ENCODE measurements around the gene LYST. TPM values are rescaled to one million over a fixed set of nuclear protein-coding genes. Genes with fewer than 3 reads are reported as not detected.
"Not testable (repeated sequence)": the region's sequence is repeated elsewhere in the genome, so short reads cannot be mapped to it uniquely, and the experiment has no call there.

LYST gene
- total and polyA plus RNA-seq, 4 donors = 4.1 to 63.3 (median 26.8) TPM

DNA sequence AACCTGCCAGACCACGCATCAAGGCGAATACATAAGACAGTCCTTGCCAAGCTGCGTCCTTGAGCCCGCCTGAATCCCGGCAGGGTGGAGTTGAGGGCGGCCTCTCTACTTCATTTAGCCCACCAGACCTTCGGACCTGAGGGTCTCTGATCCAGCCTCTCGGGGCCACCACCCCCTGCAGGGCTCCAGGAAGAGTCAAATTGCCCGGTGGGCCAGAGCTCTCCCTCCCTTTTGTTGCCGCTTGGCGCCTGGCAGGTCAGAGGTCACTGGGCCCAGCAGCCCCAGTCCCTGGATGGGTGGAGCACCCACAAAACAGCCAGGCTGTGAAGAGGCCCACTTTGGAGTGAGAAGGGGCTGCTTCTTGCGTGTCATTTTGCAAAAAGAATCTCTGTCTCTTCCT is 226.1 kb downstream of the LYST start:
- 77 to 80% methylated on average over 12 of the region's 12 CpGs for WGBS, 2 donors
- DNase-seq (no peak), ATAC-seq (ENCODE audit: low FRiP score) (no peak)
- H3K27ac ChIP-seq (ENCODE audit: low read depth in 1 of 2, low read length in 2 of 2) = no peak overlapping the region
- intact Hi-C loops (cut with DNase I) = loop anchor here in 1 of 2 donors (10.0 kb wide), 1 partner anchor 56 kb away; no protein-coding TSS in a partner anchor
- no peaks in the 10 kb centered on the region for H3K4me1 ChIP-seq (ENCODE audit: control insufficient read depth in 1 of 2, insufficient read depth in 2 of 2, low read length in 2 of 2)
- no peaks in the 10 kb centered on the region for H3K9me3 ChIP-seq (ENCODE audit: control insufficient read depth, low read length)
- H3K36me3 ChIP-seq (ENCODE audit: control insufficient read depth in 1 of 2, insufficient read depth in 2 of 2, low read length in 1 of 2) = no peaks in the 10 kb centered on the region
- no peaks in the 10 kb centered on the region for H3K27me3 ChIP-seq (ENCODE audit: control insufficient read depth in 1 of 2, insufficient read depth in 2 of 2, low read length in 1 of 2)
- H3K4me3 ChIP-seq (ENCODE audit: low read length in 2 of 2) = no peak overlapping the region

DNA sequence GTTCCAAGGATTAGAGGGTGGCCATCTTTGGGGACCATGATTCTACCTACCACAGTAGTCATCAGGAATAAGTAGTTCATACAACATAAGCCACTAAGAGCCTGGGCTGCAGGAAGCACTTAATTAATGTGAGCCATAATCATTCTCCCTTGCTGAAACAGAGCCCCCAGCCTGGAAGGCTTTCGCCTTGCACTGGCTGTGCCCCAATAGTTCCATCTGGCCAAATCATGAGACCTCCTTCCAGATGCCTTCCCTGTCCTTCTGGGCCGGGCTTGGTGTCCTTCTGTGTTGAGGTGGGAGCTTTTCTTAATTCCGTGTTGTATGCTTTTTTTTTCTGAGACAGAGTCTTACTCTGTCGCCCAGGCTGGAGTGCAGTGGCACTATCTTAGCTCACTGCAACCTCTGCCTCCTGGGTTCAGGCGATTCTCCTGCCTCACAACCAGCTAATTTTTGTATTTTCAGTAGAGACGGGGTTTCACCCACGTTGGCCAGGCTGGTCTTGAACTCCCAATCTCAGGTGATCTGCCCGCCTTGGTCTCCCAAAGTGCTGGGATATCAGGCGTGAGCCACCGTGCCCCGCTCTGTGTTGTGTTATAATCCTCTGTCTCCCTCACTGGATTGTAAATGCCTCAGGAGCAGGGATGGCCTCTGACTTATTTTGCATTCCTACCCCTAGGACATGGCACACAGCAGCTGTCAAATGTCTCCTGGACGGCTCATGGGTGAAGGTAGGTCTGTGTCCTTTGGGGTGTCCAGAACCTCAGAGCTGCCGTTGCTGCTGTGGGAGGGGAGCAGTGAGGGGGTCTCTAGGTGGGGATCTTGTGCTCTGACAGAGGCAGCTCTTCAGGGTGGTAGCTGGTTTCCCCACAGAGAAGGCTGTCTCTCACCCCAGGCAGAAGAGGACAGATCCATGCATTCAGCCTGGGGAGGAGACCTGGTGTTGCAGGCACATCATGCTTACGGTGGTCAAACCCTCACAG is 227.2 kb downstream of the LYST start:
- no peak for DNase-seq

DNA sequence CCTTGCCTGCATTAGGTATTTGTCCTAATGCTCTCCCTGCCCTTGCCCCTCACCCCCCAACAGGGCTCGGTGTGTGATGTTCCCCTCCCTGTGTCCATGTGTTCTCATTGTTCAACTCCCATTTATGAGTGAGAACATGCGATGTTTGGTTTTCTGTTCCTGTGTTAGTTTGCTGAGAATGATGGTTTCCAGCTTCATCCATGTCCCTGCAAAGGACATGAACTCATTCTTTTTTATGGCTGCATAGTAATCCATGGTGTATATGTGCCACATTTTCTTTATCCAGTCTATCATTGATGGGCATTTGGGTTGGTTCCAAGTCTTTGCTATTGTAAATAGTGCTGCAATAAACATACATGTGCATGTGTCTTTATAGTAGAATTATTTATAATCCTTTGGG is 228.1 kb downstream of the LYST start:
- ATAC-seq (ENCODE audit: low FRiP score); H3K27ac ChIP-seq (ENCODE audit: low read depth in 1 of 2, low read length in 2 of 2); H3K27me3 ChIP-seq (ENCODE audit: control insufficient read depth in 1 of 2, insufficient read depth in 2 of 2, low read length in 1 of 2); H3K36me3 ChIP-seq (ENCODE audit: control insufficient read depth in 1 of 2, insufficient read depth in 2 of 2, low read length in 1 of 2); H3K4me3 ChIP-seq (ENCODE audit: low read length in 2 of 2); intact Hi-C loops (cut with DNase I); DNase-seq; H3K9me3 ChIP-seq (ENCODE audit: control insufficient read depth, low read length); H3K4me1 ChIP-seq (ENCODE audit: control insufficient read depth in 1 of 2, insufficient read depth in 2 of 2, low read length in 2 of 2): not testable (repeated sequence)
- 94 to 100% methylated on average over 1 to 2 of the region's 2 CpGs for WGBS, 2 donors

More for the DNA sequence above, 227.2 kb downstream of the LYST start:
- no peaks in the 10 kb centered on the region for H3K27me3 ChIP-seq (ENCODE audit: control insufficient read depth in 1 of 2, insufficient read depth in 2 of 2, low read length in 1 of 2)
- no peak overlapping the region for H3K27ac ChIP-seq (ENCODE audit: low read depth in 1 of 2, low read length in 2 of 2)
- no peak overlapping the region for H3K4me3 ChIP-seq (ENCODE audit: low read length in 2 of 2)
- WGBS, 2 donors = 73 to 84% methylated on average over 14 of the region's 14 CpGs
- intact Hi-C loops (cut with DNase I) = loop anchor here in 1 of 2 donors (10.0 kb wide), 1 partner anchor 55 kb away; no protein-coding TSS in a partner anchor
- no peak for ATAC-seq (ENCODE audit: low FRiP score)
- no peaks in the 10 kb centered on the region for H3K4me1 ChIP-seq (ENCODE audit: control insufficient read depth in 1 of 2, insufficient read depth in 2 of 2, low read length in 2 of 2)
- H3K36me3 ChIP-seq (ENCODE audit: control insufficient read depth in 1 of 2, insufficient read depth in 2 of 2, low read length in 1 of 2) = no peaks in the 10 kb centered on the region
- no peaks in the 10 kb centered on the region for H3K9me3 ChIP-seq (ENCODE audit: control insufficient read depth, low read length)

DNA sequence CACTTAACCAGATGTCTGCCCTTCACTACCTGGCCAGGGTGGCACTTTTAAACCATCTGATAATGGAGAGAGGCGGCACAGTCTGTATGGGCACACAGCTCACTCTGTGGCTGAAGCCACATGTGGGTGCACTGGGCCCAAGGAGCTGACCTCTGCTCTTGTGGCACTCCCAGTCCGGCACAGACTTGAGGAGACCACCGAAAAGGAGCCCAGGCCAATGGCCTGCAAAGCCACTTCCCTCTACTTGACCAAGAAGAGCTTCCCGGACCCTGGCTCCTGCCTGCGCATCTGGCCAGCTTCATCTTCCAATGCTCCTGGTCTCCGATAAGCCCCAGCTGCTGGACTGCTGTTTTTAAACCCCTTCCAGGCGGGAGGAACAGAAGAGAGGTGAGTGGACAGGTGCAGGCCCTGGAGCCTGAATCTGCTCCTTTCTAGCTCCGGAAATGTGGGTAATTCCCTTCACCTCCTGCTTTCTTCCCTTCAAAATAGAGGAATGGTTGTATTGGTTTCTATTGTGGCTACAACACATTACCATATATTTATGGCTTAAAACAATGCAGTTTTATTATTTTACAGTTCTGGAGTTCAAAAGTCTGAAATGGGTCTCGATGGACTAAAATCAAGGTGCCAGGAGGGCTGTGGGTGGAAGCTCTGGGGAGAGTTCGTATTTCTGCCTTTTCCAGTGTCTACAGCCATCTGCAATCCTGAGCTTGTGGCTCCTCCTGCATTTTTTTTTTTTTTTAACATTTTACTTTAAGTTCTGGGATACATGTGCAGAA is 228.8 kb downstream of the LYST start:
- Histone ChIP-seq H3K27ac (ENCODE audit: low read depth in 1 of 2, low read length in 2 of 2) (no peak overlapping the region), H3K4me3 (ENCODE audit: low read length in 2 of 2) (no peak overlapping the region), H3K4me1 (ENCODE audit: control insufficient read depth in 1 of 2, insufficient read depth in 2 of 2, low read length in 2 of 2) (no peaks in the 10 kb centered on the region), H3K9me3 (ENCODE audit: control insufficient read depth, low read length) (no peaks in the 10 kb centered on the region), H3K27me3 (ENCODE audit: control insufficient read depth in 1 of 2, insufficient read depth in 2 of 2, low read length in 1 of 2) (no peaks in the 10 kb centered on the region), H3K36me3 (ENCODE audit: control insufficient read depth in 1 of 2, insufficient read depth in 2 of 2, low read length in 1 of 2) (no peaks in the 10 kb centered on the region)
- DNase-seq = no peak
- no peak for ATAC-seq (ENCODE audit: low FRiP score)
- WGBS, 2 donors = 83 to 92% methylated on average over 10 of the region's 10 CpGs
- intact Hi-C loops (cut with DNase I) = no loop called here

DNA sequence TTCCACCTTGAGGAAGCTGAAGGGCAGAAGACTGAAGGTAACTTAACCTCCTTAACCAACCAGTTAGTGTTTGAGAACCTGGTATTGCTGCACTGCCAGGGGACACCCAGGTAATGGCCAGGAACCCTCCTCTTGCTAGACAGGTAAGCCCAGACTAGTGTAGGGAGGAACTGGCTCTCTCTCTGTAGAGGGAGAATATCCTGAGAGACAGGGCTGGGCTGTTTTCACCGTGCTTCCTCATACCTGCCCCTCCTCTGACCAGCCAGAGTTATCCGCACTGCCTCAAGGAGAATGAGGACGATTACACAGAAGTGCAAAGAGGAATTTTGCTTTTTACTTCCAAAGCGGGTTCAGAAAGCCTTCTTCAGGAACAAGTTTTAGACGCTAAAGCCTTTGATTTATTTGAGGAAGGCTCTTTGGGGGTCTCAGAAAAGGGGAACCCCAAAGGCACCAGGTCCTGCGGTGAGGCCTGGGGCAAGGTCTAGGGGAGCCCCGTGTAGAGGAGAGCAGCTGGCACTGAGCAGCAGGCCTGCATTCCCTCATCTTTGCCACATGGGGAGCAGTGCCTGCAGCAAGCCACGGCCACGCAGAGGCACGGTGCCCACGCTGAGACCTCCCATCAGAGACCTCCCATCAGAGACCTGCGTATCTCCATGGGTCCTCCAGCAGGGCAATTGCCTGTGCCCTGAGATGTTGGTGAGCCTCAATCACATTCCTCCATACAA is 230.6 kb downstream of the LYST start:
- Histone ChIP-seq H3K4me1 (ENCODE audit: control insufficient read depth in 1 of 2, insufficient read depth in 2 of 2, low read length in 2 of 2) (no peaks in the 10 kb centered on the region), H3K27me3 (ENCODE audit: control insufficient read depth in 1 of 2, insufficient read depth in 2 of 2, low read length in 1 of 2) (no peaks in the 10 kb centered on the region), H3K4me3 (ENCODE audit: low read length in 2 of 2) (no peak overlapping the region), H3K9me3 (ENCODE audit: control insufficient read depth, low read length) (no peaks in the 10 kb centered on the region), H3K36me3 (ENCODE audit: control insufficient read depth in 1 of 2, insufficient read depth in 2 of 2, low read length in 1 of 2) (no peaks in the 10 kb centered on the region), H3K27ac (ENCODE audit: low read depth in 1 of 2, low read length in 2 of 2) (no peak overlapping the region)
- ATAC-seq (ENCODE audit: low FRiP score) = no peak
- 58 to 68% methylated on average over 12 of the region's 12 CpGs for WGBS, 2 donors
- intact Hi-C loops (cut with DNase I) = no loop called here
- no peak for DNase-seq

DNA sequence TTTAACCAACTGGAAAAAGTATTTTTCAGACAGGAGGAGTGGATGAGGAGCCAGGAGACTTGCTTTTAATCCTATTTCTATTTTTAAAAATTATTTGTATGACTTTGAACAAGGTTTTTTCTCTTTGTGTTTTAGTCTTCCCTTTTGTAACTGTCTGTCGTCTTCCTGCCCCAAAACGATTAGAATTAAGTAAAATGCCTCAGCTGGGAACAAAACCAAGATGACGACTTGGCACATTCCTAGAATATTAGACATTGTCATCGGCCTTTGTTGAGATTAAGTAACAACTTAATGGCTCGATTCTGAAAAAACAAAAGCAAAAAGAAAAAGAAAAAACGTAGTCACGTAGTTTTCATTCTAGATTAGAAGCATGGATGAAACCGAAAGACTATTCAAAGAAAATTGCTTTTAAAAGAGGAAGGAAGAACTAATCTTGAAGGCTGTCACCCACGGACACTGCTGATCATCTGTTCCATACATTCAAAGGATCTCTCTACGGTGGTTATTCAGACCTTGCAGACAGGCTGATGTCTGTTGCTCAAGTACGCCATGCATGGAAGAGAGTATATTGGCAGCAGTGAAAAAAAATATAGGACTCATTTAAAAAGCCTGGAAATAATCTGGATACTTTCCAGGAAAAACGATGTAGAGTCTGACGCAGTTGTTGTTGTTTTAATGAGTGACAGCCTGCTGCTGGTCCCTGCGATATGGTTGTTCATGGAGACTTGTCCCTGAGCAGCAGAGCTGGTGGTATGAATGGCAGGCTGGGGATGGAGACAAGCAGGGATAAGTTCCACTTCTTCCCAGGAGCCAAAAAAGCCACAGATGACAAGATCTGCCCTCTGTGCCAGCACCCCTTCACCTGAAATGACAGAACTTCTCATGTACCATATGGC is 234.0 kb downstream of the LYST start:
- H3K4me3 ChIP-seq (ENCODE audit: low read length in 2 of 2) = no peak overlapping the region
- H3K27ac ChIP-seq (ENCODE audit: low read depth in 1 of 2, low read length in 2 of 2) = no peak overlapping the region
- DNase-seq = peak in 1 of 2 donors; percentile 12
- no peaks in the 10 kb centered on the region for H3K9me3 ChIP-seq (ENCODE audit: control insufficient read depth, low read length)
- 2 to 4% methylated on average over 14 of the region's 14 CpGs for WGBS, 2 donors
- H3K4me1 ChIP-seq (ENCODE audit: control insufficient read depth in 1 of 2, insufficient read depth in 2 of 2, low read length in 2 of 2) = no peaks in the 10 kb centered on the region
- no peaks in the 10 kb centered on the region for H3K36me3 ChIP-seq (ENCODE audit: control insufficient read depth in 1 of 2, insufficient read depth in 2 of 2, low read length in 1 of 2)
- H3K27me3 ChIP-seq (ENCODE audit: control insufficient read depth in 1 of 2, insufficient read depth in 2 of 2, low read length in 1 of 2) = no peaks in the 10 kb centered on the region
- ATAC-seq (ENCODE audit: low FRiP score) = no peak
- intact Hi-C loops (cut with DNase I) = no loop called here

DNA sequence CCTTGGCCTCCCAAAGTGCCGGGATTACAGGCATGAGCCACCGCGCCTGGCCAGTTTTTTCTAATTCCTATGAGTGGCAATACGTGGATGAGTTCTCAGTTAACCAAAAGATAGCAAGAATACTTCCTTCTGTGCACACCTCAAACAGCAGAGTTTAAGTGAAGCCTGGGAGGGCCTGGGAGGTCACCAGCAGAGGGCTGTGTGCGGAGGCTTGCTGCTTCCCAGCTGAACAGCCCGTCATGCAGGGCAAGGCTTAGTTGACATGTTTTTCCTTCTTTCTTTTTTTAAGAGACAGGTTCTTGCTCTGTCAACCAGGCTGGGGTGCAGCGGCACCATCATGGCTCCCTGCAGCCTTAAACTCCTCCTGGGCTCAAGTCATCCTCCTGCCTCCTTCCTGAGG is 234.9 kb downstream of the LYST start:
- intact Hi-C loops (cut with DNase I) = no loop called here
- no peaks in the 10 kb centered on the region for H3K36me3 ChIP-seq (ENCODE audit: control insufficient read depth in 1 of 2, insufficient read depth in 2 of 2, low read length in 1 of 2)
- no peaks in the 10 kb centered on the region for H3K27me3 ChIP-seq (ENCODE audit: control insufficient read depth in 1 of 2, insufficient read depth in 2 of 2, low read length in 1 of 2)
- H3K4me3 ChIP-seq (ENCODE audit: low read length in 2 of 2) = no peak overlapping the region
- H3K27ac ChIP-seq (ENCODE audit: low read depth in 1 of 2, low read length in 2 of 2) = no peak overlapping the region
- no peaks in the 10 kb centered on the region for H3K9me3 ChIP-seq (ENCODE audit: control insufficient read depth, low read length)
- no peak for ATAC-seq (ENCODE audit: low FRiP score)
- WGBS, 2 donors = 87 to 89% methylated on average over 7 of the region's 7 CpGs
- H3K4me1 ChIP-seq (ENCODE audit: control insufficient read depth in 1 of 2, insufficient read depth in 2 of 2, low read length in 2 of 2) = no peaks in the 10 kb centered on the region
- DNase-seq = peak in 1 of 2 donors; percentile 49
